ENCODE data around the gene PACSIN3.

DNA sequence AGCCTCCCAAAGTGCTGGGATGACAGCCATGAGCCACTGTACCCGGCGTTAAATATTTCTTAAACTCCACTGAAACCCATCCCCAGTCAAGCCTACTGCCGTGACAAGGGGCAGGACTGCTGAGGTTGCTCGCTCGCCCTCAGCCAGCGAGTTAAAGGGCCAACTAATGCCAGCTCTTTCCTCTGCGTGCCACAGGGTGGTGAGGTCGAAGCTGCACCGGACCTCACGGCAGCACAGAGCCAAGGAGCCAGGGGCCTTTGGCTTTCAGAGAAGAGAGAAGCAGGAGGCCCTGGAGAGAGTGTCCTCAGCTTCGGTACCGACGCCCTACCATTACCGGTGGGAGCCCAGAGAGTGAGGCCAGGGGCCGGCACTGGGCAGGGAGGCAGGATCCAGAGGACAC is 22.3 kb downstream of the PACSIN3 start:
- TF ChIP-seq EZH2 (optimal IDR thresholded peaks at IDR 0.05; ENCODE audit: low read depth, low read length) = no peak
- TF ChIP-seq, protein P1, sequence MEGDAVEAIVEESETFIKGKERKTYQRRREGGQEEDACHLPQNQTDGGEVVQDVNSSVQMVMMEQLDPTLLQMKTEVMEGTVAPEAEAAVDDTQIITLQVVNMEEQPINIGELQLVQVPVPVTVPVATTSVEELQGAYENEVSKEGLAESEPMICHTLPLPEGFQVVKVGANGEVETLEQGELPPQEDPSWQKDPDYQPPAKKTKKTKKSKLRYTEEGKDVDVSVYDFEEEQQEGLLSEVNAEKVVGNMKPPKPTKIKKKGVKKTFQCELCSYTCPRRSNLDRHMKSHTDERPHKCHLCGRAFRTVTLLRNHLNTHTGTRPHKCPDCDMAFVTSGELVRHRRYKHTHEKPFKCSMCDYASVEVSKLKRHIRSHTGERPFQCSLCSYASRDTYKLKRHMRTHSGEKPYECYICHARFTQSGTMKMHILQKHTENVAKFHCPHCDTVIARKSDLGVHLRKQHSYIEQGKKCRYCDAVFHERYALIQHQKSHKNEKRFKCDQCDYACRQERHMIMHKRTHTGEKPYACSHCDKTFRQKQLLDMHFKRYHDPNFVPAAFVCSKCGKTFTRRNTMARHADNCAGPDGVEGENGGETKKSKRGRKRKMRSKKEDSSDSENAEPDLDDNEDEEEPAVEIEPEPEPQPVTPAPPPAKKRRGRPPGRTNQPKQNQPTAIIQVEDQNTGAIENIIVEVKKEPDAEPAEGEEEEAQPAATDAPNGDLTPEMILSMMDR (IDR thresholded peaks at IDR 0.05; ENCODE audit: low read length) = no peak

Measured in MM.1S (cell line).